ENCODE data around the gene TAGLN3.

- TF ChIP-seq, protein P1, sequence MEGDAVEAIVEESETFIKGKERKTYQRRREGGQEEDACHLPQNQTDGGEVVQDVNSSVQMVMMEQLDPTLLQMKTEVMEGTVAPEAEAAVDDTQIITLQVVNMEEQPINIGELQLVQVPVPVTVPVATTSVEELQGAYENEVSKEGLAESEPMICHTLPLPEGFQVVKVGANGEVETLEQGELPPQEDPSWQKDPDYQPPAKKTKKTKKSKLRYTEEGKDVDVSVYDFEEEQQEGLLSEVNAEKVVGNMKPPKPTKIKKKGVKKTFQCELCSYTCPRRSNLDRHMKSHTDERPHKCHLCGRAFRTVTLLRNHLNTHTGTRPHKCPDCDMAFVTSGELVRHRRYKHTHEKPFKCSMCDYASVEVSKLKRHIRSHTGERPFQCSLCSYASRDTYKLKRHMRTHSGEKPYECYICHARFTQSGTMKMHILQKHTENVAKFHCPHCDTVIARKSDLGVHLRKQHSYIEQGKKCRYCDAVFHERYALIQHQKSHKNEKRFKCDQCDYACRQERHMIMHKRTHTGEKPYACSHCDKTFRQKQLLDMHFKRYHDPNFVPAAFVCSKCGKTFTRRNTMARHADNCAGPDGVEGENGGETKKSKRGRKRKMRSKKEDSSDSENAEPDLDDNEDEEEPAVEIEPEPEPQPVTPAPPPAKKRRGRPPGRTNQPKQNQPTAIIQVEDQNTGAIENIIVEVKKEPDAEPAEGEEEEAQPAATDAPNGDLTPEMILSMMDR (IDR thresholded peaks at IDR 0.05): no peak
- no peak for TF ChIP-seq POLR2A (IDR thresholded peaks at IDR 0.05)
- no peak for TF ChIP-seq EP300 (IDR thresholded peaks at IDR 0.05)
Observed at GRCh38 chr3:111961461-111962164, 37.1 kb upstream of the TAGLN3 start.

Data from ovary (tissue), 3 donors.